HG03196 (cell line): ENCODE results near the gene HS1BP3.

Experiments
- ATAC-seq: cut with Tn5 transposase; IDR thresholded peaks from one replicate; pipeline ENCODE4 v1.9.1; 2021; ENCODE audit not compliant: unreplicated experiment

Gene HS1BP3, protein sequence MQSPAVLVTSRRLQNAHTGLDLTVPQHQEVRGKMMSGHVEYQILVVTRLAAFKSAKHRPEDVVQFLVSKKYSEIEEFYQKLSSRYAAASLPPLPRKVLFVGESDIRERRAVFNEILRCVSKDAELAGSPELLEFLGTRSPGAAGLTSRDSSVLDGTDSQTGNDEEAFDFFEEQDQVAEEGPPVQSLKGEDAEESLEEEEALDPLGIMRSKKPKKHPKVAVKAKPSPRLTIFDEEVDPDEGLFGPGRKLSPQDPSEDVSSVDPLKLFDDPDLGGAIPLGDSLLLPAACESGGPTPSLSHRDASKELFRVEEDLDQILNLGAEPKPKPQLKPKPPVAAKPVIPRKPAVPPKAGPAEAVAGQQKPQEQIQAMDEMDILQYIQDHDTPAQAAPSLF

DNA sequence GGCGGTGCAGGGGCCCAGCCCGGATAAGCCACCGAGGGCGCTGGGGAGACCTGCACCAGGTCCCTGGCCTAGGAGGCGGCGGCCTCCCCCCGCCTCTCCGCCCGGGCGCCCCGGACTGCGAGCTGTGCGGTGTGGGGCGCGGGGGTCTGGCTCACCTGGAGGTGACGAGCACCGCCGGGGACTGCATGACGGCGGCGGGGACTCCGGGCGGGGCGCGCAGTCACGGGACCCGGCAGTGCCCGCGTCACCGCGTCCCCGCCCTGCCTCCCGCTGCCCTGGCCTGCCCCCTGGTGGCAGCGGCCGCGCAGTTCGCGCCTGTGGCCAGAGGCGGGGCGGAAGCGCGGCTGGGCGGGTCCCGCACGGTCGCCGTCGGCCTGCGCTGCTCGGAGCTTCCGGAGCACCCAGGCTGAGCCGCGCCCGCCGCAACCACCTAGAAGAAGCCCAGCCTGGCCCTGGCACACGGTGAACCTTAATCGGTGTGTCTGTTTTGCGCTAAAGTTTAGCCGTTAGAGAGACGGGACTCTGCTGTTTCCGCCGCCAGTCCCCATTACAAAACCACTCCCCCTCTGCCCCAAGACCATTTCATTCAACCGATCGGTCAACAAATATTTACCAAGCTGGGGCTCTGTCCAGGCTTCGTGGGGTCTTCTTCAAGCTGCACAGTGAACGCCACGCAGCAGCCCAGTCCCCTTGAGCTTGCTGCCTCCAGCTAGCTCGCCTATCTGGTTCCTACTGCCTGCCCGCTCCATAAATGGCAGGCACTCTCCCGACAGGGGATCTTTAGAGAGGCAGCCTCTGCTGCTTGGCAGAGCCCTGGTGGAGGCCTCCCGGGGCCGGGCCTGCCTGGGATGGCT, at the start of gene HS1BP3:
HS1BP3 (minus strand) TSS at position 222 of the 854 bp plus-strand sequence; CDS start at position 187, 35 bp downstream.
- ATAC-seq: peak; percentile 96

DNA sequence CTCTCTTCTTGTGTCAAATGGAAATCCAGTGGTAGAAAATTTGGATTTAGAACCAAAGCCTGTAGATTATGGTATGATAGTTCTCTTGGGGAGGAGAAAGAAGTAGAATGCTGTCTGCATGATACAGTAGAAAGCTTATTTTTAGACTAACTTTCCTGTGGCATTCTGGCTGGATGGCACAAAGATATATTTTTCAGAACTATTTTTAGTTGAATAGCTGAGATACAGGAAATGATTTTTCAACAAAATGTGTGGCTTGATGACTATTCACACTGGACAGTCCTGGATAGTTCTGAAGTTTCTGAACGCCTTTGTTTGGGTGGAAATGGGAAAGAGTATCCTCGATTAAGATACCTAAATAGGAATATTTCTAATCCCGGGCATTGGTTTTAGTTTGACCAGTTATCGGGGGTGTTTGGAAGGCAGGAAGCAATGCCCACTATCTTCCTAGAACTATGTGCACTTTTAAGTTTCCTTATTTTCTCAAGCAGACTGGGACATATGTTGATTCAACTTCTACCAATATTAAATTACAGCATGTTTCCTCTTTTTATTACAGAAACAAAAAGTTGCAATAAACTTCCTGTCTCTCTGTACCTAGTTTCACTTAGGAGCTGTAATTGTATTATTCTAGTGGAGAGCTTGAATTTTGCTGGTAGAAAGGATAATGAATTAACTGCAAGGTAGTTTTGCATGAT, 48.2 kb upstream of the HS1BP3 start:
- no peak for ATAC-seq

DNA sequence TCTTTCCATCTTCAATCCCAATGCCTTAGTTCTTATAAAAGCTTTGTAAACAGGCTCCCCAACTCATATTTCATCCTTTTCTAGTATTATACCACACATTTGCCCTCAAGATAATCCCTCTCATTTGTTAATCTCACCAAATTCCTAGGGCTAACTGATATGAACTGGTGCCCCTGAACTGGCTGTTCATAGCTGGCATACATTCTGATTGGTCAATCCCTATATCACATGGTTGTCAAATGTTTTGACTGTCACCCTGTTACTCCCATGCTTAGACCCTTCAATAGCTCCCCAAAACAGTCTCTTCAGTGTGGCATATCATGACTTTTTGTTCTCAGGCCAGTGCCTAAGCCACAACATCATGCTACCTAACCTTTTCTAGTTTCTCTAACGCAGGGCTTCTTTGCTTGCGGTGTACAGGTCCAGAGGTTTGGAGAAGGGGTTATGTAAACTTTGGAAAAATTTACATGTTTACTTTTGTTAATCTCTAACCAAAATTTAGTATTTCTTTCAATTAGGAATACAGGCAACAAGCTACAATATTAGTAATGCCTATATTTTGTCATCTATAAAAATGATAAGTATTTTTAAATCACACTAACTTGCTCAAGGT, 46.5 kb upstream of the HS1BP3 start:
- ATAC-seq: no peak

DNA sequence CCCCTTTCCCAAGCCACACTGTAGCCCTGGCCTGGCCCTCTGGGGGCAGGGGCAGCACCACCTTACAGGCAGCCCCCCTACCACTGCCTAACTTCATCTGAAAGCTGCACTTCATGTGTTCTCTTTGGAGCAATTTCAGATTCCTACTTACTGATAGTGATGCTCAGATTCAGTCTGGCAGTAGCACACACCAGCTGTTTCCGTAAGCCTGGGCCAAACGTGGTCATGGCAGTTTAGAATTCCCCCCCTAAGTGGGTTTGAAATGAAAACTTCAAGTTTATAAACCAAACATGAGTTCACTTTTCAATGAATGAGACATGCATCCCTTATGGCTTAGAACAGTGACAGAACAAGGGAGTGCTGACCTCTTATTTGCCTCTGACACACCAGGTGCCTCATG, 45.5 kb upstream of the HS1BP3 start:
- ATAC-seq: no peak

DNA sequence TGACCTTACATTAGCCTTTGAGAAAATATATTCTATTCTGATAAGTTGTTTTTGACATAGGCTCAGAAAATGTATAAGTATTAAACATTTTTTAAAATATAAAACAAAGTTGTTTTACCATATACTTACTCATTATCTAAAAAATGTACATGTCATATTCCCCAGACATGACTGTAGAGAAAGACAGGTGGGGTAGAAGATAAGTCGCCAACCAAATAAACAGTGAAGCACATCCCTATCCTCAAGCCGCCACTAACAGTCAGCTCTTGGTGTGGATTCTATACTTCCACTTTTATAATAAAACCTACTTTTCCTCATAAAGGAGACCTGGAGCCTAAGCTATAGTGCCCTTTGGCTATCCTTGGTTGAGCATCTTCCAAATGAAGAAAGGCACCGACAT, 42.4 kb upstream of the HS1BP3 start:
- no peak for ATAC-seq

DNA sequence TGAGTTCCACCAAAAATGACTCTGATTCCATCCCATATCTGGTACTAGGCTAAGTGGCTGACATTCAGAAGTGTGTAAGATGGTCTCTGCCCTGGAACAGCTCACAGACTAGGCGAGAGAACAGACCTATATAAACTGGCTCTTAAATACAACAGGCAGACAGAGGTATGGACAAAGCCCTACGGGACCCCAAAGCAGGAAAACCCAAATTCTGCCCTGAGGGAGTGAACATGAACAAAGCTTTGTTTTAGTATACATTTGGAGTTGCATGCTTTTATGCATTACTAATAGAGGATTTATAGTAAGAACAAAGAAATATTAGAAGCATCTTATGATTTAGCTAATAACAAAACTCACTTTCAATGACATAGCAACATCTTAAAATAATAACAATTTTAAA, 41.2 kb upstream of the HS1BP3 start:
- ATAC-seq: no peak

DNA sequence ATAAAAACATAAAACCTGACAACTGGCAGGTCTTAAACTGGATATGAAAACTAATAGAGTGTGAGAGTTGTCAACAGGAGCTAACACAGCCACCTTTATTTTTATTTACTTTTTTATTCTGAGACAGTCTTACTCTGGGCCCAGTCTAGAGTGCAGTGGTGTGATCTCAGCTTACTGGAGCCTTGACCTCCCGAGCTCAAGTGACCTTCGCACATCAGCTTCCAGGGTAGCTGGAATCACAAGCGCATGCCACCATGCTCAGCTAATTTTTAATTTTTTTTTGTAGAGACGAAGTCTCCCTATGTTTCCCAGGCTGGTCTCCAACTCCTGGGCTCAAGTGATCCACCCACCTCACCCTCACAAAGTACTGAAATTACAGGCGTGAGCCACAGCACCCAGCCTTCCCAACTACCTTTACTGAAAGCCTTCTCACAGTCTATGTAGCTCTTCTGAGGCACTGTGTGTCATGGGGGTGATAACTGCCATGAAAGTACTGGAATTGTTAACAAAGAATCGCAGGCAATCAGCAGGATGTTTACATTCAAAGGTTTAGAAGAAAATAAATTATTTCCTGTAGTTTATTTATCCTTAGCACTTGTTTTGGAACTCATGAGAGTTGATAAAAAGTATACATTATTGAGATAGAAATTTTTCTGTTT, 40.3 kb upstream of the HS1BP3 start:
- no peak for ATAC-seq

DNA sequence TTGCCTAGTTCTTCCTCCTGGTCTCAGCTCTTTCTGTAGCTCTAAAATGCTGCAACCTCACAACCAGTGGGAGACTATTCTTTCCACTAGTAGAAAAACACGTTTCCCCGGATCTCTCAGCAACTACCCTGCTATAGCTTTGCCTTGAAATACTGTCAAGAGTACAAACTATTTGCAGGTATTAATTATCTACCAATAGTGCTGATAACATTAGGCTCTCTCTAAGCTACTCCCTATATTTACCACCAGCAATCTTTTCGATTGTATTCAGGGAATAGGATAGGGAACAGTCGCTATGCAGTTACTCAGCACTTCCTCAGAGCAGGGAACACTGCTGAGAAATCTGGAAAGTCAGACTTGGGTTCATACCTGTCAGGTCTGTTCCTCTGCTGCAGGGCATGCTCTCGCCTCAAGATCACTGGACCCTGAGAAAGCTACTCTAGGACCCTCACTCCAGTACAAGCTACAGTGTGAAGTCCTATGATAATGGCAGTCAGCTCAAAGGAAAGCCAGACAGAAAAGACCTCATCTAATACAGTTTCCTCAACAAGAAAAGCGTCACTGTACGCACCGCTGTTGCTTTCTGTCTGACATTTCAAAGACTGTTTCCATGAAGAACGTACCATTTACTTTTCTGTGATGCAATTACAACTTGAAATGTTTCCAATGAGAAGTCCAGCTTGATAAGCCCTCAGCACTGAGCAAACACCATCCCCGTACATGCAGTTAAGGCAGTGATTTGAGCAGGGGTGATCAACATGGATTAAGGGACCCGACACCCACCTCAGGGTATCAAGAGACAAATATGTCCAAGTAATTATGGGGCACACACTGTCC, 38.7 kb upstream of the HS1BP3 start:
- ATAC-seq: no peak

DNA sequence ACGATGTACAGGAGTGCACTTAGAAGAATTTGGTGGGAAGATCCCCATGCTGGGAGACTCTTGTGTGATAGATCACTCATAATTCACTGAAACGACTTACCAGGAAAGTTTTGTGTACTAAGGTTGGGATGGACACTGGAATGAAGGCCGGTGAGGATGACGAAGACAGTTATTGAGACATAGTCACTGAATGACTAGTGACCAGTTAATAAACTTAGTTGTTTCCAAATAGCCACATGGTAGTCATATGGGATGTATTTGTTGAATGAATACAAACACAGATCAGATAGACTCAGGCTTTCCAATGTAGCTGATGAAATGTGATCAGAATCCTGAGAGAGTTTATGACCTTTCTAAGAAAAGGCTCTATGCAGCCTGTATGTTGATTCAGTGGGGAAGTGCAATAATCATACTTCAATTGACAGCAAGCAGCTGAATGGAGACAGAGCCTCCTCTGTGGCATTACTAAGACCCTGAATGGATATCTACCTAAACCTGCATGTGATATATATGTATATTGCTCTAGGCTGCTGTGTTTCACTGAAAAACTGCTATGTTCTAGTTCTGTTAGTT, 36.4 kb upstream of the HS1BP3 start:
- ATAC-seq: no peak

DNA sequence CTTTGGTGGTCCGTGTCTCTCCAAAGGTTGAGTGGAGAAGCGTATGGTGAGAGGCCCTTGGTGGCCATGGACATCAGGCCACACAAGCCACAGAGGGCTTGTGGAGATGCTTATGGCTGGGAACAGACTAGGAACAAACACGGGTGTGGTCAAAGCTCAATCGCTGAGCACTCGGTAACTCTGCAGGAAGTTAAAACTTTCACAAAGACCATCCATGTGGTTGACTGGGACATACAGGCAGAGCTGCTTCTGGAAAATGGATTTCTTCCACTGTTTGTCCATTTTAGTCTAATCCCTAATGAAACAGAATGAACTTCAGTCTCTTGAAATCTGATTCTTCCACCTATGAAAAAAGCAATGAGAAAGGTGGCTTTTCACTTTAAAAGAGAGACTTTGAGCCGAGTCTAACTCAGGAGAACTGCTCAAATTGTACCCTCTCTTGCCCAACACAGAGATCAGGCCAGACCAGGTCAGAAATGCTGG, 33.7 kb upstream of the HS1BP3 start:
- no peak for ATAC-seq

DNA sequence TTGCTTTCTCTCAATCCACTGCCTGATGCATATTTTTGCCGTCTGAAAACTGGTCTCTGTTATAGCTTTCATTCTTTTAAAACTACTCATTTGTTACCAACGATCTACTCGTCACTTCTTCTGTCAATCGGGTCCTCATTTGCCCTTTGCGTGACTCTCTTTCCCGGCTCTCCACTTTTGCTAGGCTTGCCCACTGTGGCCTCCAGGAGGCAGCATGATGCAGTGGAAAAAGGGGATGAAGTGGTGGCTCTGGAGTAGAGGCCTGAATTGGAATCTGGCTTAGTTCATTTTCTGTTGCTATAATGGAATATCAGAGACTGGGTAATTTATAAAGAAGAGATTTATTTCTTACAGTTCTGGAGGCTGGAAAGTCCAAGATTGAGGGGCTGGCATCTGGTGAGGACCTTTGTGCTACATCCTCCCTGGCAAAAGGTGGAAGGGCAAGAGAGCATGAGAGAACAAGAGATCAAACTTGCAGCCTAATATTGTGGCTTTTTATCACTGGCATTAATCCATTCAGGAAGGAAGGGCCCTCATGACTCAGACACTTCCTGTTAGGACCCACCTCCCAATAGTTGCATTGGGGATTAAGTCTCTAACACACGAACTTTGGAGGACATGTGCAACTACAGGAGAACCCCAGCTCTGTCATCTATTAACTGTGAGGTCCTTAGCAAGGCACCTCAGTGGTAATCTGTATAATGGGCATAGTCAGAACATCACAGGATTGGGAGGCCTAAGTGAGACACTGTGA, 31.4 kb upstream of the HS1BP3 start:
- no peak for ATAC-seq

DNA sequence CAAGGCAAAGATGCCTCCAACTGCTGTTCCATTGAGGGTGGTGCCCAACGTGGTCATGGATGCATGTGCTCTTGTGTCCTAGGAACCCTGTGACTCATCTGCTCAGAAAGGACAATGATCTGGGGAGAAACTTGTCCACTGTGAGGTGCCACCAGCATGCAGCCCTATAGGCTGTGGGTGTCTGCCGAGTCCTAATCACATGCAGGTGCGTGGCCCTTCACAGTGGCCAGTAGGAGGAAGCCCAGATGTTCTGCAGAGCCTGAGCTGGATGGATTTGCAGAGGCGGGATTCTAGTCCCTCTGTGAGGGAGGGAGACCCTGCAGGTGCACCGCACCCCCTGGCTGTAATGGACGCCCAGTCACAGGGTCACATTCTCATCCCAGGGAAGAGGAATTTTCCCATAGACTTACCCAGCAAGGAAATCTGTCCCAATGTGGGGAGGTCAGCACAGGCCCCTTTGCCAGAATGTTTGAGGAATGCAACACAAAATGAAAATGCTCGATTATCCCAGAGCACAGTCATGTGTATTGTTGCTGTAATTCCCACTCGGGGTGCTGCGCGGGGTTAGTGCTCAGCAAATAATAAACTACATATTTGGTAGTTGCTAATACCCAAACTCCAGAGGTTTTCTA, 30.0 kb upstream of the HS1BP3 start:
- ATAC-seq: no peak

DNA sequence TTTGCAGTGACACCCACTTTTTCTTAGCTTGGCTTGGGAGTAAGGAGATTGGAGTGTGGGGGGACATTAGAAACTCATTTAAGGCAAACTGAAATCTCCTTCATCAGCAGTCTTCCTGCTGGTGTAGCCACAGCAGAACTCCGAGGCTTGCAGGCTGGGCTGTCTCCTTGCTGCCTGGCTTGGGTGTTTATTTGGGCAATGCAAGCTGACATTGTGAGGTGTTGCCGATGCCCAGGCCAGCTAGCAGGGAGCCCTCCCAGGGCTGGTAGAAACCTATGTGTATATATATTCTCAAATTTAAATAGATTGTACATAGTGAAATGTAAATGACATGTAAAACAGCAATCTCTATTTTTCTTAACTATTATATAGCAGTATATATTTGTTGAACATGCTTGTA, 27.9 kb upstream of the HS1BP3 start:
- no peak for ATAC-seq

DNA sequence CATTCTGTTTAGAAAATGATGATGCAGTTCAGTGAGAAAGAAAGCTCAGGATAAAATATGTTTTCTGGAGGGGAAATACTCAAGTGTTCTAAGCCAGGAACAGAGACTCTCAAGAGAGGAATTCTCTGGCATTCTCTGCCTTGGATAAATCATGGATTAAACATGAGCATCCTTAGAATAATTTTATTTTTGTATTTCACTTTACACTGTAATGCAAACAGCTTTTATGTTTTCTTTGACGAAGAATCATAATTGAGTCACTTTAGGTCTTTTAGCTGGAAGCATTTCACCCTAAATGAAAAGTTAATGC, 27.1 kb upstream of the HS1BP3 start:
- no peak for ATAC-seq

DNA sequence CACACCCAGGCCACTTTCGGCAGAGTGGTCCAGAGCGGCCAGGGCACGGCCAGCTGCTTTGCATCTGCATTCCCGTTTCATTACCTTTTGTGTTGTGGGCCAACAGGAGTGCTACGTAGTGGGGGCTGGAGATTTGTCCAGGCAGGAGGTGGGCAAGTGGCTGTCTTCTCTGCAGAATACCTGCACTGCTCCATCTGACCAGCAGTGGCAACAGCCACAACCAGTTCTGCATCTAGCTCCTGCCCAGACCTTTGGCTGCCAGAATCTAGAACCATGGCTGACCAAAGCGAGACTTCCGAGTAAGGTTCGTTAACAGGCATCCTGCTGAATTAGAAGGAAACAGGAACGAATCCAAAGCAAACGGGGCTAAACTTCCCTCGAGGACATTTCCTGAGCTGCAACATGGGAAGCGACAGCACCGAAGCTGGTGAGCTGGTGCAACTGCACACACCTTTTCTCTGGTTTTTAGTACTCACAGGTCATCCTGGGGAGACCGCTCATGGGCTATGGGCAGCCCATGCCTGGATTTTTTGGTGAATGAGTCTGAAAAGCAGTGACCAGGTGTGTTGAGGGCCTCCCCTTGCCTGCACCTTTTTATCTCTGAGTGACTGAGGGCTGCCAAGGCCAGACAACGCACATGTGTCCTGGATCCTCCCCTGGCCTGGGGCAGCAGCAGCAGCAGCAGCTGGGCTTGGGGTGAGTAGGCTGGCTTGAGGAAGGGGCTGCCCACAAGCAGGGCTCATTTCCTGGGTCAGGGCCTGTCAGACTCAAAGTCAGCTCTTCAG, 26.6 kb upstream of the HS1BP3 start:
- peak; percentile 32 for ATAC-seq

DNA sequence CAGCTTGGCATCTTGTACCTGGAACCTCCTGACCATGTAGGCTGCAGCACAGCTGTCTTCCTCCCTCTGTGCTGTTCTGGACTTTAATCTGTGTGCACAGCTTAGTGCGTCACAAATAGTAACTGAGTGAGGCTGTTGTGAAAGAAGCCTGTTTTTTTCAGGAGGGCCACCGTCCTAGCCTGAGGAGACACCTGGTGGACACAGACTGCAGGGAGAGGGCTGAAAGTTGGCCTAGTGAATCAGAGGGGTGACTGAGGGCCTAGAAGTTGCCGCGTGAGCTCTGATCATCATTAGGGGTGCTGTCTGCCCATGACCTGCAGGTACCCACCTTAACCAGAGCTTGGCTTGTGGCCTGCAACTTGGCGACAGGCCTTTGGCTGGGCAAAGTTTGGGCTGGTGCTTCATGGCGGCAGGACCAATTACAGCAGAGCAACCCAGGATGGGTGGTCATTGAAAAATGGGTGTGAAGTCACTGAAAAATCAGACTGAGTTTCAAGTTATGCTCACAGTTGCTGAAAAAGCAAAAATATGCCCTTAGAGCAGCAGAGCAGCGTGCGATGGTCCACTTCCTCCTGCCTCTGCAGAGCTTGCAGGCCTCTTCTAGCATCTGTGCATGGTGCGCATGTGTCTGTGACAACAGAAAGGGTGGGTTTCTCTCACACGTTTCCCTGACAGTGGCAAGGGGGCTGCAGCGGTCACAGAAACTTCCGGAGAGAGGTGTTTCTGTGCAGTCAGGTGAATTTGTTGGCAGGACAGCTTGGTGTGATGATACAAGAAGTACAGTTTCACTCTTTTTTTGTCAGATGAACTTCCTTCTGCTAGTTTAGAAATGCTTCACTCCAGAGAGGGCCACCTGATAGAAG, 25.7 kb upstream of the HS1BP3 start:
- peak; percentile 72 for ATAC-seq
